ENCODE results near the gene RIC8A. TPM values are rescaled to one million over a fixed set of nuclear protein-coding genes. Genes with fewer than 3 reads are reported as not detected.

The RIC8A gene
- total RNA-seq, 2 donors from 2014 or later, result 77.1 to 92.6 TPM

DNA sequence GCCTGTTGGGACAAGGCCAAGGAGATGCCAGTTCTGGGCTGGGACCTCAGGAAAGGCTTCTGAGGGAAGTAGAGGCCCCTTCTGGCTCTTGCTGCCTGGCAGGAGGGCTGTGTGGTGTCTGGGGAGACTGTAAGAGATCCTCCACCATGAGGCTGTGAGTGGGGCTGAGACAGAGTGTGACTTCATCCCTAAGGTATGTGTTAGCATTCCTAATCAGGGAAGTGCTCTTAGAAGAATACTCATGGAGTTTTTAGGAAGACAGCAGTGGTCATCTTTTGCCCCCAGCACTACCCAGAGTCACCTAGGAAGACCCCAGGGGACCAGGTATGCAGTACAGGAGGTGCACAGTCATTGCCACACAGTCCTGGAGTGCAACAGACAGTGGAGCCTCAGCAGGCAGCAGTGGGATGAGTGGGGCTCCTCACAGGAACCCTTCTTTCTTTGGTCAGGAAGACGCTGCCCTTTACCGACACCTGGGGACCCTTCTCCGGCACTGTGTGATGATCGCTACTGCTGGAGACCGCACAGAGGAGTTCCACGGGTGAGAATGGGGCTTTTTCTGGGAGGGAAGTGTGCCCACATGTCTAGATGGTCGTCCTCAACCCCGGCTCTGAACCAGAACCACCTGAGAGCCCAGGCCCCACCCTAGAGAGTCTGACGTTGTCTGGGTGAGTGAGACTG lies 2.8 kb downstream of the RIC8A start:
- Mint-ChIP-seq H3K4me3 (peak overlapping the region; percentile 98), H3K9me3 (no peaks in the 10 kb centered on the region), H3K27ac (peak overlapping the region; percentile 98), H3K27me3 (ENCODE audit: insufficient read depth) (no peaks in the 10 kb centered on the region), H3K36me3 (ENCODE audit: low read depth) (peaks cover 47% of the 10 kb centered on the region), H3K4me1 (peaks cover 13% of the 10 kb centered on the region)
- H3K4me3 ChIP-seq (ENCODE audit: low read length), result peak overlapping the region; percentile 99
- no peak for DNase-seq
- no peak overlapping the region for H3K27ac ChIP-seq (ENCODE audit: low read depth, low read length)
- TF ChIP-seq, protein P1, sequence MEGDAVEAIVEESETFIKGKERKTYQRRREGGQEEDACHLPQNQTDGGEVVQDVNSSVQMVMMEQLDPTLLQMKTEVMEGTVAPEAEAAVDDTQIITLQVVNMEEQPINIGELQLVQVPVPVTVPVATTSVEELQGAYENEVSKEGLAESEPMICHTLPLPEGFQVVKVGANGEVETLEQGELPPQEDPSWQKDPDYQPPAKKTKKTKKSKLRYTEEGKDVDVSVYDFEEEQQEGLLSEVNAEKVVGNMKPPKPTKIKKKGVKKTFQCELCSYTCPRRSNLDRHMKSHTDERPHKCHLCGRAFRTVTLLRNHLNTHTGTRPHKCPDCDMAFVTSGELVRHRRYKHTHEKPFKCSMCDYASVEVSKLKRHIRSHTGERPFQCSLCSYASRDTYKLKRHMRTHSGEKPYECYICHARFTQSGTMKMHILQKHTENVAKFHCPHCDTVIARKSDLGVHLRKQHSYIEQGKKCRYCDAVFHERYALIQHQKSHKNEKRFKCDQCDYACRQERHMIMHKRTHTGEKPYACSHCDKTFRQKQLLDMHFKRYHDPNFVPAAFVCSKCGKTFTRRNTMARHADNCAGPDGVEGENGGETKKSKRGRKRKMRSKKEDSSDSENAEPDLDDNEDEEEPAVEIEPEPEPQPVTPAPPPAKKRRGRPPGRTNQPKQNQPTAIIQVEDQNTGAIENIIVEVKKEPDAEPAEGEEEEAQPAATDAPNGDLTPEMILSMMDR (conservative IDR thresholded peaks at IDR 0.05), result no peak
- H3K4me1 ChIP-seq (ENCODE audit: control insufficient read depth, insufficient read depth, low read length), result peaks cover 20% of the 10 kb centered on the region
- peaks cover 63% of the 10 kb centered on the region for H3K36me3 ChIP-seq (ENCODE audit: control insufficient read depth, insufficient read depth, low read length)
- peak overlapping the region; percentile 93 for H3K9ac ChIP-seq (ENCODE audit: extremely low read depth, low read length, poor library complexity, severe bottlenecking)
- 94 to 96% methylated on average over 8 to 9 of the region's 9 CpGs for WGBS, 2 experiments (ENCODE audit: insufficient coverage in 1 of 2, insufficient read length in 1 of 2)
- no peaks in the 10 kb centered on the region for H3K27me3 ChIP-seq (ENCODE audit: control insufficient read depth, insufficient read depth, low read length, poor library complexity, severe bottlenecking)
- no peaks in the 10 kb centered on the region for H3K9me3 ChIP-seq (ENCODE audit: control insufficient read depth, low read length)

DNA sequence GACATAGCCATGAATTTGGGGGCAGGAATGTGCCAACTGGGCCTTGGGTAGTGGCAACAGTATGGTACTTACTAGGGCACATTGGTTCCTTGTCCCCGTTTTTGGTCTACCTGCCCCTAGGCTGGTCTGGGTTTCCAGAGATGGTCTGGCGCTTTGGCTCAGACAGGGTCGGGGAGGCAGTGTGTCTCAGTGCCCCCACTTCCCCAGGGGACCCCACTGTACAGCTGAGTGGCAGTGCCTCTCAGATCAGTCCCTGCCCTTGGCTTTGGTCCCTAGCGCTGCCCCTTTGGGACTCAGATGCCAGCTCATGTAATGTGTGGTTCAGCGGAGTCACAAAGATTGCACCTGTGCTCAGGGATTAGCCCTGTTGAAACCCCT lies 3.3 kb downstream of the RIC8A start:
- no peaks in the 10 kb centered on the region for H3K27me3 ChIP-seq (ENCODE audit: control insufficient read depth, insufficient read depth, low read length, poor library complexity, severe bottlenecking)
- Mint-ChIP-seq H3K27me3 (ENCODE audit: insufficient read depth) (no peaks in the 10 kb centered on the region), H3K4me1 (peaks cover 13% of the 10 kb centered on the region), H3K4me3 (peak overlapping the region; percentile 98), H3K27ac (peak overlapping the region; percentile 98), H3K36me3 (ENCODE audit: low read depth) (peaks cover 50% of the 10 kb centered on the region), H3K9me3 (no peaks in the 10 kb centered on the region)
- DNase-seq, result no peak
- 91 to 92% methylated on average over 5 of the region's 5 CpGs for WGBS, 2 experiments (ENCODE audit: insufficient coverage in 1 of 2, insufficient read length in 1 of 2)
- H3K9ac ChIP-seq (ENCODE audit: extremely low read depth, low read length, poor library complexity, severe bottlenecking), result peak overlapping the region; percentile 93
- peak overlapping the region; percentile 99 for H3K4me3 ChIP-seq (ENCODE audit: low read length)
- H3K4me1 ChIP-seq (ENCODE audit: control insufficient read depth, insufficient read depth, low read length), result peaks cover 18% of the 10 kb centered on the region
- TF ChIP-seq, protein P1 (conservative IDR thresholded peaks at IDR 0.05), result no peak
- no peak overlapping the region for H3K27ac ChIP-seq (ENCODE audit: low read depth, low read length)
- H3K36me3 ChIP-seq (ENCODE audit: control insufficient read depth, insufficient read depth, low read length), result peaks cover 63% of the 10 kb centered on the region
- no peaks in the 10 kb centered on the region for H3K9me3 ChIP-seq (ENCODE audit: control insufficient read depth, low read length)

DNA sequence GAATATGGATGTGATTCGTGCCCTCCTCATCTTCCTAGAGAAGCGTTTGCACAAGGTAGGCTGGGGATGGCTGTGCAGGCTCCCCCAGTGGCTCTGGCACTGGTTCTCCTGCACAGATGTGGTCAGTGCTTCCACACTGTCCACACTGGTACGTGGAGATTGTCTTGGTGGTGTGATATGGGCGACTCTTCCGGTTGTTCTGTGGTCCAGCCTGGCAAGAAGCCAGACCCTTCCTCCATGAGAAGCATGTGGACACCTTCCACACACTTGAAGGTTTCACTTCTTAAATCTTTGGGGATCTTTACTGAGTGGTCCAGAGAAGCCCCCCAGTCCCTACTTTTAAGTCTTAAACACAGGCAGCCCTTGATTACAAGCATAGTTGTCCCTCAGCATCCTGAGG lies 3.8 kb downstream of the RIC8A start:
- DNase-seq, result no peak
- no peak overlapping the region for H3K27ac ChIP-seq (ENCODE audit: low read depth, low read length)
- Mint-ChIP-seq H3K27me3 (ENCODE audit: insufficient read depth) (no peaks in the 10 kb centered on the region), H3K4me3 (no peak overlapping the region), H3K27ac (no peak overlapping the region), H3K4me1 (peaks cover 13% of the 10 kb centered on the region), H3K36me3 (ENCODE audit: low read depth) (peaks cover 54% of the 10 kb centered on the region), H3K9me3 (no peaks in the 10 kb centered on the region)
- peak overlapping the region; percentile 93 for H3K9ac ChIP-seq (ENCODE audit: extremely low read depth, low read length, poor library complexity, severe bottlenecking)
- 94 to 97% methylated on average over 3 to 5 of the region's 5 CpGs for WGBS, 2 experiments (ENCODE audit: insufficient coverage in 1 of 2, insufficient read length in 1 of 2)
- peaks cover 14% of the 10 kb centered on the region for H3K4me1 ChIP-seq (ENCODE audit: control insufficient read depth, insufficient read depth, low read length)
- peaks cover 68% of the 10 kb centered on the region for H3K36me3 ChIP-seq (ENCODE audit: control insufficient read depth, insufficient read depth, low read length)
- H3K9me3 ChIP-seq (ENCODE audit: control insufficient read depth, low read length), result no peaks in the 10 kb centered on the region
- TF ChIP-seq, protein P1 (conservative IDR thresholded peaks at IDR 0.05), result no peak
- no peak overlapping the region for H3K4me3 ChIP-seq (ENCODE audit: low read length)
- H3K27me3 ChIP-seq (ENCODE audit: control insufficient read depth, insufficient read depth, low read length, poor library complexity, severe bottlenecking), result no peaks in the 10 kb centered on the region
